ENCODE data around the gene GJC1. TPM values are rescaled to one million over a fixed set of nuclear protein-coding genes. Genes with fewer than 3 reads are reported as not detected.

GJC1 gene
- total and polyA plus RNA-seq, 2 of the 8 experiments (the other 6 are each of a cell fraction or from before 2014, with no cell fraction given), result 29.1 to 154 TPM

GRCh38 chr17:44804302-44805089 is 25.6 kb downstream of the GJC1 start:
- no peak for FAIRE-seq
- H3K79me2 ChIP-seq (ENCODE audit: control insufficient read depth in 1 of 2, insufficient read depth in 2 of 2, low read length in 2 of 2), result peaks cover 0 to 63% of the 10 kb centered on the region in 2 experiments; a peak in 2 of 4 replicates
- H3K27me3 ChIP-seq (replicated peaks in 1 of 4; ENCODE audit: control insufficient read depth in 3 of 4, extremely low read depth in 1 of 4, insufficient read depth in 3 of 4, low read length in 3 of 4), result no peaks in the 10 kb centered on the region
- H3K23ac ChIP-seq (ENCODE audit: insufficient read length), result no peak overlapping the region
- H2BK12ac ChIP-seq (ENCODE audit: low read depth, low read length), result no peak overlapping the region
- H3K9me3 ChIP-seq (ENCODE audit: insufficient read depth in 2 of 2, low read depth in 1 of 2, low read length in 1 of 2), result no peaks in the 10 kb centered on the region
- H2BK5ac ChIP-seq (ENCODE audit: low read depth, low read length), result no peak overlapping the region
- H2BK120ac ChIP-seq (replicated peaks; ENCODE audit: low read depth, low read length), result no peak overlapping the region
- H2AK5ac ChIP-seq (ENCODE audit: low read depth, low read length), result no peak overlapping the region
- no peak overlapping the region for H3K27ac ChIP-seq (ENCODE audit: low read depth, low read length)
- H4K20me1 ChIP-seq (replicated peaks in 1 of 2; ENCODE audit: control insufficient read depth in 1 of 2, insufficient read depth in 2 of 2, low read length in 2 of 2), result peaks cover 21 to 22% of the 10 kb centered on the region in 2 experiments
- no peak overlapping the region for H3K18ac ChIP-seq (ENCODE audit: extremely low read depth, low read length)
- CTCF ChIA-PET (ENCODE audit: partially characterized antibody), result interaction anchor here (0.8 kb wide), 1 partner anchor 35 kb away, joined by 5 read pairs; no protein-coding TSS in a partner anchor
- H3K9ac ChIP-seq (replicated peaks in 1 of 4; ENCODE audit: extremely low read depth in 1 of 4, low read depth in 3 of 4, low read length in 3 of 4), result no peak overlapping the region
- no peak overlapping the region for H3K4ac ChIP-seq (replicated peaks; ENCODE audit: insufficient read length, low read depth, low read length)
- H3K4me3 ChIP-seq (ENCODE audit: extremely low read depth in 1 of 4, insufficient read depth in 2 of 4, low read depth in 3 of 4, low read length in 4 of 4), result no peak overlapping the region
- no peak overlapping the region for H4K5ac ChIP-seq (ENCODE audit: insufficient read length, low read depth, low read length)
- no peak overlapping the region for H3K4me2 ChIP-seq (ENCODE audit: insufficient read depth in 1 of 2, low read depth in 2 of 2, low read length in 2 of 2)
- no peak overlapping the region for H4K8ac ChIP-seq (ENCODE audit: extremely low read depth, insufficient read depth, low read length)
- no peak overlapping the region for H2BK20ac ChIP-seq (ENCODE audit: low read length)
- H3K23me2 ChIP-seq (ENCODE audit: low read depth, low read length), result no peaks in the 10 kb centered on the region
- H2BK15ac ChIP-seq (ENCODE audit: low read length), result no peak overlapping the region
- peaks cover 10 to 48% (median 29%) of the 10 kb centered on the region in 4 experiments for H3K36me3 ChIP-seq (ENCODE audit: control insufficient read depth in 2 of 4, insufficient read depth in 4 of 4, low read length in 3 of 4)
- H3K56ac ChIP-seq (replicated peaks; ENCODE audit: insufficient read length, low read depth, low read length), result no peak overlapping the region
- WGBS, 2 experiments (ENCODE audit: extremely low coverage in 1 of 2, insufficient coverage in 1 of 2, insufficient read length in 1 of 2, insufficient replicate concordance in 2 of 2, low coverage in 1 of 2, low lambda C conversion rate in 2 of 2, missing lambda C conversion rate in 1 of 2), result 98% methylated on average over 10 of the region's 10 CpGs; no CpG with 5 or more reads in 1 of the 2 experiments
- H3K14ac ChIP-seq (ENCODE audit: insufficient read length), result no peak overlapping the region
- H3K79me1 ChIP-seq (ENCODE audit: low read depth, low read length), result peaks cover 5% of the 10 kb centered on the region
- POLR2A ChIA-PET (ENCODE audit: partially characterized antibody), result interaction anchor here (0.9 to 2.1 kb wide), 2 partner anchors 8 to 24 kb away, joined by 3 to 5 read pairs; no protein-coding TSS in a partner anchor
- no peak overlapping the region for H4K91ac ChIP-seq (replicated peaks; ENCODE audit: insufficient read length, low read length)
- H3K4me1 ChIP-seq (replicated peaks in 1 of 4; ENCODE audit: control insufficient read depth in 3 of 4, insufficient read depth in 4 of 4, low read length in 3 of 4), result no peaks in the 10 kb centered on the region
- no peak overlapping the region for H2AFZ ChIP-seq (ENCODE audit: low read length)
- no peak for DNase-seq (ENCODE audit: low read depth in 1 of 2, low spot score in 2 of 2)
- TF ChIP-seq TBP (IDR thresholded peaks at IDR 0.05; ENCODE audit: low read depth, low read length) (no peak), RNF2 (IDR thresholded peaks at IDR 0.05; ENCODE audit: borderline replicate concordance, low read depth, low read length, missing control alignments, poor library complexity, severe bottlenecking) (no peak), EGR1 (IDR thresholded peaks at IDR 0.05; ENCODE audit: borderline replicate concordance, low read depth, low read length) (no peak), MAX (IDR thresholded peaks at IDR 0.05) (no peak), NANOG (IDR thresholded peaks at IDR 0.05; ENCODE audit: insufficient read depth, low read depth, low read length, poor library complexity, severe bottlenecking) (no peak), SP2 (IDR thresholded peaks at IDR 0.05; ENCODE audit: low read length) (no peak), CREB1 (IDR thresholded peaks at IDR 0.05) (no peak), RFX5 (IDR thresholded peaks at IDR 0.05; ENCODE audit: borderline replicate concordance, low read depth, low read length) (no peak), RBBP5 (IDR thresholded peaks at IDR 0.05; ENCODE audit: borderline replicate concordance, low read depth, low read length) (no peak), JUND (IDR thresholded peaks at IDR 0.05; ENCODE audit: low read length) (no peak), CHD2 (IDR thresholded peaks at IDR 0.05; ENCODE audit: low read length) (no peak), ZNF274 (IDR thresholded peaks at IDR 0.05; ENCODE audit: borderline replicate concordance, extremely low read depth, low read length) (no peak)

Measured in H1 (cell line).